ENCODE measurements around the gene CLMN.
"Not testable (repeated sequence)": the region's sequence is repeated elsewhere in the genome, so short reads cannot be mapped to it uniquely, and the experiment has no call there.

CLMN gene

GRCh38 chr14:95180966-95181741 lies 138.6 kb downstream of the CLMN start:
- H3K9me3 ChIP-seq (ENCODE audit: low read length), result no peaks in the 10 kb centered on the region
- H3K4me1 ChIP-seq (ENCODE audit: insufficient read depth, low read length), result no peaks in the 10 kb centered on the region
- no peaks in the 10 kb centered on the region for H3K27me3 ChIP-seq (ENCODE audit: insufficient read depth, low read length)
- no peaks in the 10 kb centered on the region for H3K36me3 ChIP-seq (ENCODE audit: insufficient read depth, low read length)
- H2AFZ ChIP-seq (ENCODE audit: low read depth, low read length), result no peak overlapping the region
- H3K4me3 ChIP-seq (ENCODE audit: low read length), result no peak overlapping the region

- not testable (repeated sequence) for H3K4me1 ChIP-seq (ENCODE audit: insufficient read depth, low read length); H3K4me3 ChIP-seq (ENCODE audit: low read length); H3K9me3 ChIP-seq (ENCODE audit: low read length); H3K27me3 ChIP-seq (ENCODE audit: insufficient read depth, low read length); H2AFZ ChIP-seq (ENCODE audit: low read depth, low read length); H3K36me3 ChIP-seq (ENCODE audit: insufficient read depth, low read length)
Measured at GRCh38 chr14:95175670-95176069, 144.0 kb downstream of the CLMN start.

GRCh38 chr14:95174184-95174792 lies 145.4 kb downstream of the CLMN start:
- no peaks in the 10 kb centered on the region for H3K9me3 ChIP-seq (ENCODE audit: low read length)
- H3K27me3 ChIP-seq (ENCODE audit: insufficient read depth, low read length), result no peaks in the 10 kb centered on the region
- no peak overlapping the region for H2AFZ ChIP-seq (ENCODE audit: low read depth, low read length)
- no peak overlapping the region for H3K4me3 ChIP-seq (ENCODE audit: low read length)
- no peaks in the 10 kb centered on the region for H3K4me1 ChIP-seq (ENCODE audit: insufficient read depth, low read length)
- H3K36me3 ChIP-seq (ENCODE audit: insufficient read depth, low read length), result no peaks in the 10 kb centered on the region

- Histone ChIP-seq H2AFZ (ENCODE audit: low read depth, low read length) (no peak overlapping the region), H3K36me3 (ENCODE audit: insufficient read depth, low read length) (no peaks in the 10 kb centered on the region), H3K9me3 (ENCODE audit: low read length) (no peaks in the 10 kb centered on the region), H3K4me3 (ENCODE audit: low read length) (no peak overlapping the region), H3K27me3 (ENCODE audit: insufficient read depth, low read length) (no peaks in the 10 kb centered on the region), H3K4me1 (ENCODE audit: insufficient read depth, low read length) (no peaks in the 10 kb centered on the region)
Measured at GRCh38 chr14:95173518-95173917, 146.2 kb downstream of the CLMN start.

- peaks cover 6% of the 10 kb centered on the region for H3K9me3 ChIP-seq (ENCODE audit: low read length)
- H2AFZ ChIP-seq (ENCODE audit: low read depth, low read length), result no peak overlapping the region
- no peaks in the 10 kb centered on the region for H3K4me1 ChIP-seq (ENCODE audit: insufficient read depth, low read length)
- no peaks in the 10 kb centered on the region for H3K36me3 ChIP-seq (ENCODE audit: insufficient read depth, low read length)
- no peak overlapping the region for H3K4me3 ChIP-seq (ENCODE audit: low read length)
- H3K27me3 ChIP-seq (ENCODE audit: insufficient read depth, low read length), result no peaks in the 10 kb centered on the region
Measured at GRCh38 chr14:95167177-95167576, 152.5 kb downstream of the CLMN start.

- Histone ChIP-seq H3K9me3 (ENCODE audit: low read length) (peaks cover 6% of the 10 kb centered on the region), H3K27me3 (ENCODE audit: insufficient read depth, low read length) (no peaks in the 10 kb centered on the region)
Measured at GRCh38 chr14:95165517-95165916, 154.2 kb downstream of the CLMN start.

GRCh38 chr14:95164506-95164905 lies 155.2 kb downstream of the CLMN start:
- Histone ChIP-seq H3K36me3 (ENCODE audit: insufficient read depth, low read length) (no peaks in the 10 kb centered on the region), H3K9me3 (ENCODE audit: low read length) (peaks cover 6% of the 10 kb centered on the region), H3K27me3 (ENCODE audit: insufficient read depth, low read length) (no peaks in the 10 kb centered on the region), H3K4me1 (ENCODE audit: insufficient read depth, low read length) (no peaks in the 10 kb centered on the region), H2AFZ (ENCODE audit: low read depth, low read length) (no peak overlapping the region), H3K4me3 (ENCODE audit: low read length) (no peak overlapping the region)

More at GRCh38 chr14:95165517-95165916, 154.2 kb downstream of the CLMN start:
- Histone ChIP-seq H3K4me1 (ENCODE audit: insufficient read depth, low read length) (no peaks in the 10 kb centered on the region), H2AFZ (ENCODE audit: low read depth, low read length) (no peak overlapping the region), H3K4me3 (ENCODE audit: low read length) (no peak overlapping the region), H3K36me3 (ENCODE audit: insufficient read depth, low read length) (no peaks in the 10 kb centered on the region)

- no peak overlapping the region for H2AFZ ChIP-seq (ENCODE audit: low read depth, low read length)
- no peaks in the 10 kb centered on the region for H3K36me3 ChIP-seq (ENCODE audit: insufficient read depth, low read length)
- H3K4me1 ChIP-seq (ENCODE audit: insufficient read depth, low read length), result no peaks in the 10 kb centered on the region
- no peaks in the 10 kb centered on the region for H3K27me3 ChIP-seq (ENCODE audit: insufficient read depth, low read length)
- no peak overlapping the region for H3K4me3 ChIP-seq (ENCODE audit: low read length)
- peaks cover 6% of the 10 kb centered on the region for H3K9me3 ChIP-seq (ENCODE audit: low read length)
Measured at GRCh38 chr14:95163666-95164065, 156.0 kb downstream of the CLMN start.

- H2AFZ ChIP-seq (ENCODE audit: low read depth, low read length), result no peak overlapping the region
- peaks cover 6% of the 10 kb centered on the region for H3K9me3 ChIP-seq (ENCODE audit: low read length)
- no peaks in the 10 kb centered on the region for H3K36me3 ChIP-seq (ENCODE audit: insufficient read depth, low read length)
- H3K27me3 ChIP-seq (ENCODE audit: insufficient read depth, low read length), result no peaks in the 10 kb centered on the region
- no peak overlapping the region for H3K4me3 ChIP-seq (ENCODE audit: low read length)
- H3K4me1 ChIP-seq (ENCODE audit: insufficient read depth, low read length), result peaks cover 2% of the 10 kb centered on the region
Measured at GRCh38 chr14:95163132-95163531, 156.6 kb downstream of the CLMN start.

- Histone ChIP-seq H2AFZ (ENCODE audit: low read depth, low read length) (no peak overlapping the region), H3K27me3 (ENCODE audit: insufficient read depth, low read length) (no peaks in the 10 kb centered on the region), H3K4me3 (ENCODE audit: low read length) (no peak overlapping the region), H3K36me3 (ENCODE audit: insufficient read depth, low read length) (no peaks in the 10 kb centered on the region), H3K4me1 (ENCODE audit: insufficient read depth, low read length) (peaks cover 2% of the 10 kb centered on the region), H3K9me3 (ENCODE audit: low read length) (peaks cover 6% of the 10 kb centered on the region)
Measured at GRCh38 chr14:95162641-95163040, 157.1 kb downstream of the CLMN start.

GRCh38 chr14:95157327-95158189 lies 162.2 kb downstream of the CLMN start, which contains the start of gene DICER1:
Gene DICER1 (minus strand): TSS chr14:95157529. CDS start chr14:95133458, 24,071 bp downstream.
- H2AFZ ChIP-seq (ENCODE audit: low read depth, low read length), result peak within 1 kb of the TSS; percentile 78
- H3K4me3 ChIP-seq (ENCODE audit: low read length), result peak within 1 kb of the TSS; percentile 65
- H3K27me3 ChIP-seq (ENCODE audit: insufficient read depth, low read length), result no peaks in the 10 kb centered on the region
- H3K36me3 ChIP-seq (ENCODE audit: insufficient read depth, low read length), result no peaks in the 10 kb centered on the region
- H3K9me3 ChIP-seq (ENCODE audit: low read length), result no peaks in the 10 kb centered on the region
- H3K4me1 ChIP-seq (ENCODE audit: insufficient read depth, low read length), result peaks cover 17% of the 10 kb centered on the region

- H3K27me3 ChIP-seq (ENCODE audit: insufficient read depth, low read length), result no peaks in the 10 kb centered on the region
- H2AFZ ChIP-seq (ENCODE audit: low read depth, low read length), result peak overlapping the region; percentile 59
- no peaks in the 10 kb centered on the region for H3K36me3 ChIP-seq (ENCODE audit: insufficient read depth, low read length)
- H3K4me1 ChIP-seq (ENCODE audit: insufficient read depth, low read length), result peaks cover 17% of the 10 kb centered on the region
- no peaks in the 10 kb centered on the region for H3K9me3 ChIP-seq (ENCODE audit: low read length)
- peak overlapping the region; percentile 65 for H3K4me3 ChIP-seq (ENCODE audit: low read length)
Measured at GRCh38 chr14:95157048-95157326, 162.7 kb downstream of the CLMN start.
